ENCODE results near the gene HADHB. TPM values are rescaled to one million over a fixed set of nuclear protein-coding genes. Genes with fewer than 3 reads are reported as not detected.

The HADHB gene
- total and polyA plus RNA-seq, 2 of the 13 experiments (the other 11 are each of a cell fraction or from before 2014, with no cell fraction given) = 112 to 238 TPM

- TF ChIP-seq PATZ1 (CRISPR knock-in tag; IDR thresholded peaks at IDR 0.05) (0 out of 2 replicates have a peak, but pooled peaks have one; percentile 21), DZIP1 (CRISPR knock-in tag; IDR thresholded peaks at IDR 0.05) (no peak), HDAC2 (CRISPR knock-in tag; IDR thresholded peaks at IDR 0.05) (no peak)
Observed at GRCh38 chr2:26314243-26314642, 69.5 kb downstream of the HADHB start (continued).

- no TSS peak for BruUV-seq (replicated peaks)
- no peaks in the 10 kb centered on the region for H3K79me2 ChIP-seq (ENCODE audit: insufficient read depth, low read length)
- intact Hi-C loops (cut with micrococcal nuclease; ENCODE audit: unreplicated experiment) (loop anchor here (2.0 kb wide), 2 partner anchors 15 to 153 kb away; no protein-coding TSS in a partner anchor), in situ Hi-C loops (cut with HindIII; ENCODE audit: extremely low pct_ligation_motif_present, low pct_unique_long_range_greater_than_20kb) (loop anchor here (5.0 kb wide), 1 partner anchor 151 kb away; no protein-coding TSS in a partner anchor)
- no peaks in the 10 kb centered on the region for H3K9me3 ChIP-seq (ENCODE audit: low read length)
- peak; percentile 60 for FAIRE-seq
- no peaks in the 10 kb centered on the region for H3K4me1 ChIP-seq (ENCODE audit: insufficient read depth, low read length)
- H3K27me3 ChIP-seq (ENCODE audit: control insufficient read depth in 1 of 2, insufficient read depth in 2 of 2, low read length in 2 of 2) = peaks cover 10 to 69% of the 10 kb centered on the region in 2 experiments; a peak in 4 of 5 replicates
- no peak overlapping the region for H2AFZ ChIP-seq (ENCODE audit: low read length)
- no peak overlapping the region for H3K27ac ChIP-seq (ENCODE audit: extremely low read length, insufficient read depth, low read length)
- no peak overlapping the region for H3K4me2 ChIP-seq (ENCODE audit: low read depth, low read length)
- peak; percentile 30; the same call in 2 of the 3 replicates for ATAC-seq
- ChIA-PET CTCF (ENCODE audit: low intra/inter-chr PET ratio, low total read pairs) (interaction anchor here (1.5 to 2.0 kb wide), 2 partner anchors 14 to 153 kb away, joined by 8 to 9 read pairs; no protein-coding TSS in a partner anchor), POLR2A (interaction anchor here (1.4 kb wide), 1 partner anchor 152 kb away, joined by 3 read pairs; no protein-coding TSS in a partner anchor)
- no peak overlapping the region for H3K4me3 ChIP-seq (replicated peaks in 1 of 3; ENCODE audit: insufficient read depth in 1 of 3, low read depth in 2 of 3, low read length in 3 of 3)
- no peaks in the 10 kb centered on the region for H3K36me3 ChIP-seq (replicated peaks in 1 of 2; ENCODE audit: control insufficient read depth in 1 of 2, insufficient read depth in 2 of 2, low read length in 2 of 2)
- WGBS (ENCODE audit: low lambda C conversion rate) = 4% methylated on average over 2 of the region's 2 CpGs
- no peaks in the 10 kb centered on the region for H4K20me1 ChIP-seq (ENCODE audit: insufficient read depth, low read length)
- no peak overlapping the region for H3K9ac ChIP-seq (ENCODE audit: insufficient read depth, low read depth, low read length)
- peak; percentile 35 for DNase-seq (ENCODE audit: low spot score)
- TF ChIP-seq ZNF574 (CRISPR knock-in tag; IDR thresholded peaks at IDR 0.05) (no peak), SP1 (IDR thresholded peaks at IDR 0.05) (no peak), SP1 (CRISPR knock-in tag; IDR thresholded peaks at IDR 0.05) (no peak), SMC3 (IDR thresholded peaks at IDR 0.05; ENCODE audit: low read length) (peak; percentile 62), HNF4G (IDR thresholded peaks at IDR 0.05; ENCODE audit: borderline replicate concordance, low read depth, low read length) (no peak), HNF4G (CRISPR knock-in tag; IDR thresholded peaks at IDR 0.05; ENCODE audit: borderline replicate concordance, low read depth) (no peak), STAG1 (CRISPR knock-in tag; IDR thresholded peaks at IDR 0.05) (peak; percentile 69), CTCF (CRISPR knock-in tag; IDR thresholded peaks at IDR 0.05) (peak; percentile 66), ZNF576 (CRISPR knock-in tag; IDR thresholded peaks at IDR 0.05) (no peak), ZNF660 (CRISPR knock-in tag; IDR thresholded peaks at IDR 0.05; ENCODE audit: borderline replicate concordance, low read depth) (no peak)
Observed at GRCh38 chr2:26316041-26316440, 71.3 kb downstream of the HADHB start.
